HepG2 (cell line): Measurements from ENCODE around the gene GINS2. TPM values are rescaled to one million over a fixed set of nuclear protein-coding genes. Genes with fewer than 3 reads are reported as not detected.

Source experiments
- ATAC-seq: fragments of 200-7000 bp; cut with Tn5 transposase; 3 replicates; pipeline ENCODE4 v1.9.1; 2020; ENCODE audit warnings: mild to moderate bottlenecking, moderate library complexity
- BruUV-seq: library from RNA; stranded (reverse); fragments of 400-500 nt; replicated peaks from 2 replicates; lab custom pipeline; 2021; lab: Mats Ljungman, UMichigan
- CTCF ChIA-PET: fragments of 300-600 bp; formaldehyde crosslinking; extraction: SDS; loops from one replicate; lab custom pipeline; 2021; ENCODE audit warnings: low total read pairs, inconsistent platforms, low intra/inter-chr PET ratio; lab: Yijun Ruan, JAX
- POLR2A ChIA-PET: fragments of 350-600 bp; sonication (Branson Sonifier 250); formaldehyde crosslinking; loops from one replicate; lab custom pipeline; 2020; ENCODE audit warnings: antibody characterized with exemption, inconsistent platforms; lab: Yijun Ruan, JAX
- DNase-seq: peaks from one replicate; pipeline ENCODE4 v3.0.0-alpha.2; 2015; ENCODE audit warnings: low spot score
- FAIRE-seq: peaks from 3 replicates; lab custom pipeline; 2011; peaks lifted over from hg19 to GRCh38; lab: Jason Lieb, UNC
- H2AFZ ChIP-seq: one replicate; pipeline ENCODE4 v1.6.1; 2011; ENCODE audit warnings: low read length, inconsistent platforms
- H3K27ac ChIP-seq: fragments of 300-600 bp; 3 replicates; pipeline ENCODE4 v1.8.0; 2011; ENCODE audit warnings: mixed run types, mild to moderate bottlenecking, mixed read lengths, low read length, inconsistent platforms; ENCODE audit not compliant: insufficient read depth; ENCODE audit errors: extremely low read length
- H3K27me3 ChIP-seq, 2 experiments: fragments of 200-600 bp in 1 of 2; 2 replicates in 1 of 2; 3 replicates in 1 of 2; pipeline versions ENCODE4 v1.6.0 to v1.8.0; 2011; ENCODE audit warnings: low read length in 2 of 2, mild to moderate bottlenecking in 2 of 2, moderate library complexity in 2 of 2, inconsistent platforms in 1 of 2; ENCODE audit not compliant: insufficient read depth in 2 of 2, control insufficient read depth in 1 of 2
- H3K36me3 ChIP-seq, 2 experiments: fragments of 200-600 bp in 1 of 2; replicated peaks in 1 of 2; 2 replicates in 1 of 2; 3 replicates in 1 of 2; pipeline versions ENCODE4 v1.5.1 to v1.8.0; 2011; ENCODE audit warnings: low read length in 2 of 2, inconsistent platforms in 1 of 2; ENCODE audit not compliant: insufficient read depth in 2 of 2, control insufficient read depth in 1 of 2
- H3K4me1 ChIP-seq: 2 replicates; pipeline ENCODE4 v1.5.1; 2012; ENCODE audit warnings: low read length, inconsistent platforms; ENCODE audit not compliant: insufficient read depth
- H3K4me2 ChIP-seq: 2 replicates; pipeline ENCODE4 v1.6.0; 2011; ENCODE audit warnings: low read depth, low read length, inconsistent platforms
- H3K4me3 ChIP-seq, 3 experiments: fragments of 200-600 bp in 1 of 3; sonication (generic), shearing (Covaris generic) in 1 of 3; replicated peaks in 1 of 3; 2 replicates each; pipeline ENCODE4 v1.5.1; 2011 to 2016; ENCODE audit warnings: low read length in 3 of 3, inconsistent platforms in 2 of 3, low read depth in 2 of 3, mild to moderate bottlenecking in 2 of 3, control low read depth in 1 of 3, mixed read lengths in 1 of 3; ENCODE audit not compliant: insufficient read depth in 1 of 3
- H3K79me2 ChIP-seq: one replicate; pipeline ENCODE4 v1.6.1; 2011; ENCODE audit warnings: low read length, inconsistent platforms; ENCODE audit not compliant: insufficient read depth
- H3K9ac ChIP-seq: 2 replicates; pipeline ENCODE4 v1.6.0; 2011; ENCODE audit warnings: mild to moderate bottlenecking, low read depth, low read length, inconsistent platforms; ENCODE audit not compliant: insufficient read depth
- H3K9me3 ChIP-seq: 2 replicates; pipeline ENCODE4 v1.5.1; 2012; ENCODE audit warnings: mild to moderate bottlenecking, low read length
- H4K20me1 ChIP-seq: 2 replicates; pipeline ENCODE4 v1.6.0; 2011; ENCODE audit warnings: inconsistent platforms, mild to moderate bottlenecking, low read length, moderate library complexity; ENCODE audit not compliant: insufficient read depth
- CC2D1A ChIP-seq: sonication (generic); formaldehyde crosslinking; IDR thresholded peaks from 2 replicates; pipeline ENCODE4 v1.8.1; 2023; ENCODE audit warnings: mild to moderate bottlenecking, missing genetic modification reagents
- ELF3 ChIP-seq: IDR thresholded peaks from 2 replicates; pipeline ENCODE4 v1.6.1; 2016; ENCODE audit warnings: missing genetic modification reagents, missing compliant biosample characterization
- KDM1A ChIP-seq: IDR thresholded peaks from 2 replicates; pipeline ENCODE4 v1.6.1; 2016; ENCODE audit warnings: missing compliant biosample characterization
- MAFF ChIP-seq: IDR thresholded peaks from 2 replicates; pipeline ENCODE4 v1.6.1; 2011; ENCODE audit warnings: low read depth, low read length, improper control_type of control experiment
- MTF1 ChIP-seq: sonication (generic); formaldehyde crosslinking; IDR thresholded peaks from 2 replicates; pipeline ENCODE4 v1.5.0; 2020; ENCODE audit warnings: missing genetic modification reagents
- NCOR1 ChIP-seq: fragments of 200-600 bp; sonication (generic); IDR thresholded peaks from 2 replicates; pipeline ENCODE4 v1.7.0; 2017; ENCODE audit warnings: antibody characterized with exemption, low read length, borderline replicate concordance
- PITX1 ChIP-seq: sonication (generic); formaldehyde crosslinking; IDR thresholded peaks from 2 replicates; pipeline ENCODE4 v1.5.1; 2020; ENCODE audit warnings: mild to moderate bottlenecking, missing genetic modification reagents
- TBX2 ChIP-seq: sonication (generic); formaldehyde crosslinking; IDR thresholded peaks from 2 replicates; pipeline ENCODE4 v1.5.0; 2020; ENCODE audit warnings: missing genetic modification reagents, mild to moderate bottlenecking, borderline replicate concordance
- ZNF160 ChIP-seq: sonication (generic); formaldehyde crosslinking; IDR thresholded peaks from 2 replicates; pipeline ENCODE4 v1.8.0; 2022; ENCODE audit warnings: mild to moderate bottlenecking, inconsistent platforms, missing genetic modification reagents
- ZNF274 ChIP-seq: sonication (generic); formaldehyde crosslinking; IDR thresholded peaks from 2 replicates; pipeline ENCODE4 v1.5.1; 2020; ENCODE audit warnings: mild to moderate bottlenecking, missing genetic modification reagents
- ZNF460 ChIP-seq: sonication (generic); formaldehyde crosslinking; IDR thresholded peaks from 2 replicates; pipeline ENCODE4 v1.5.1; 2020; ENCODE audit warnings: missing genetic modification reagents, mild to moderate bottlenecking, borderline replicate concordance
- ZNF83 ChIP-seq: sonication (generic); formaldehyde crosslinking; IDR thresholded peaks from 2 replicates; pipeline ENCODE4 v1.4.0; 2020; ENCODE audit warnings: missing genetic modification reagents, mild to moderate bottlenecking, borderline replicate concordance
- ZNF850 ChIP-seq: sonication (generic); formaldehyde crosslinking; conservative IDR thresholded peaks from 2 replicates; pipeline ENCODE4 v1.9.0; 2021; ENCODE audit warnings: mild to moderate bottlenecking, missing genetic modification reagents
- WGBS: methylation state at CpG from one replicate; pipeline ENCODE4 v1.1.6; 2017; ENCODE audit warnings: low lambda C conversion rate; 5-methylcytosine and 5-hydroxymethylcytosine counted together
- in situ Hi-C: cut with HindIII; loops from 2 replicates; pipeline ENCODE4 v1.10.0; 2017; ENCODE audit warnings: low pct_unique_long_range_greater_than_20kb; ENCODE audit not compliant: extremely low pct_ligation_motif_present
- intact Hi-C: fragments of 100-400 bp; cut with micrococcal nuclease; formaldehyde crosslinking; loops from one replicate; pipeline ENCODE4 v1.10.0; 2022; ENCODE audit not compliant: unreplicated experiment
- polyA plus RNA-seq, 8 experiments: library from polyadenylated mRNA; depleted of rRNA in 3 of 8; stranded (reverse) in 7 of 8; unstranded in 1 of 8; fragments of >200 nt; fragmentation: Illumina TruSeq in 4 of 8; extraction: Trizol in 4 of 8; gene quantifications; 2 replicates each; pipeline versions ENCODE4 v1.2.1 to v1.2.3, GENCODE V29; 2011 to 2016; ENCODE audit warnings: low read depth in 4 of 8, missing spikeins in 1 of 8, mixed read lengths in 1 of 8; ENCODE audit not compliant: insufficient read depth in 1 of 8
- total RNA-seq, 5 experiments: library from RNA; depleted of rRNA; stranded (reverse); fragments of >200 nt; fragmentation: Illumina TruSeq; extraction: Trizol; gene quantifications; 2 replicates each; pipeline ENCODE4 v1.2.3, GENCODE V29; 2016; ENCODE audit warnings: low read depth in 1 of 5
- TF ChIP-seq, protein P1 (sequence below): sonication (generic); formaldehyde crosslinking; IDR thresholded peaks from 2 replicates; pipeline ENCODE4 v1.5.0; 2020; ENCODE audit warnings: mild to moderate bottlenecking, low read depth, missing genetic modification reagents, borderline replicate concordance
- TF ChIP-seq, protein P2 (sequence below): sonication (generic); formaldehyde crosslinking; IDR thresholded peaks from 2 replicates; pipeline ENCODE4 v1.9.0; 2021; ENCODE audit warnings: mild to moderate bottlenecking, missing genetic modification reagents
- TF ChIP-seq, protein P3 (sequence below): sonication (generic); formaldehyde crosslinking; IDR thresholded peaks from 2 replicates; pipeline ENCODE4 v1.8.1; 2023; ENCODE audit warnings: missing genetic modification reagents, inconsistent platforms, borderline replicate concordance

GINS2 gene
- total and polyA plus RNA-seq, 2 of the 13 experiments (the other 11 are each of a cell fraction or from before 2014, with no cell fraction given): 10.6 to 48.3 TPM

DNA sequence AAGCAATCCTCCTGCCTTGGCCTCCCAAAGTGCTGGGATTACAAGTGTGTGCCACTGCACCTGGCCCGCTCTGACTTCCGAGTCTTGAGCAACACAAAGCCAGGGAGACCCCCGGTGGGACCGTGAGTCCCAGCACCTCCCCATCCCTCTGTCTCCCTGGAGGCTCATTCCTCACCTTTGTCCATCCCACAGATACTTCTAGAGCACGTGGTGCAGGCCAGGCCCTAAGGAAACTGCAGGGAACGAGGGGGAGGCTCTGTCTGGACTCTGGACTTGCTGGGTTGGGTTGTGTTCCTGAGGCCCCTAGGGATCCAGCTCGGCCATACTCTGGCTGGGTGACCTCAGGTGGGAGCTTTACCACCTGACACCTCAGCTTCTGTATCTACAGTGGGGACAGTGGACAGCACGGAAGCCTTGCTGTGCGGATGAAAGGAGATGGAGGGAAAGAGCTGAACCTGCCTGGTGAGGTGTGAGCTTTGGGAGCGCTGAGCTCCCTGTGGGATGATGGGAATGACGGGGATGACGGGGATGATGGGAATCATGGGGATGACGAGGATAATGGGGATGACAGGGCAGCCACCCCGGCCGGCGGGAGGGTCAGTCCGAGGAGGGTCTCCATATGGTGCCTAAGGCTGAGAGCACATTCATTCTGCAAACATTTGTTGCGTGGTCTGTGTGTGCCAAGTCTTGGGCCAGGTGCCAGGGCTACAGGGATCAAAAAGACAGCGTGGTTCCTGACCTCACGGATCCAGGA, 35.5 kb upstream of the GINS2 start:
- 47% methylated on average over 17 of the region's 20 CpGs for WGBS
- intact Hi-C loops: no loop called here
- ChIA-PET POLR2A (no interaction called here), CTCF (no interaction called here)
- Histone ChIP-seq H3K9me3 (no peaks in the 10 kb centered on the region), H4K20me1 (no peaks in the 10 kb centered on the region), H3K27ac (no peak overlapping the region), H3K4me1 (peaks cover 18% of the 10 kb centered on the region), H3K9ac (no peak overlapping the region), H2AFZ (no peak overlapping the region), H3K36me3 (no peaks in the 10 kb centered on the region), H3K79me2 (no peaks in the 10 kb centered on the region), H3K4me3 (no peak overlapping the region), H3K4me2 (peak overlapping the region; percentile 4; the same call in 1 of the 2 replicates), H3K27me3 (peaks cover 0 to 9% of the 10 kb centered on the region in 2 experiments; a peak in 3 of 5 replicates)
- in situ Hi-C loops: no loop called here
- no TSS peak for BruUV-seq
- DNase-seq (no peak), FAIRE-seq (no peak), ATAC-seq (peak; percentile 56)
- TF ChIP-seq, protein P1, sequence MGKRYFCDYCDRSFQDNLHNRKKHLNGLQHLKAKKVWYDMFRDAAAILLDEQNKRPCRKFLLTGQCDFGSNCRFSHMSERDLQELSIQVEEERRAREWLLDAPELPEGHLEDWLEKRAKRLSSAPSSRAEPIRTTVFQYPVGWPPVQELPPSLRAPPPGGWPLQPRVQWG (CRISPR knock-in tag): no peak
- TF ChIP-seq CC2D1A (CRISPR knock-in tag) (no peak), TBX2 (CRISPR knock-in tag) (no peak), ZNF460 (CRISPR knock-in tag) (no peak), PITX1 (CRISPR knock-in tag) (no peak; the same call in 1 of the 2 replicates), NCOR1 (no peak), KDM1A (CRISPR knock-in tag) (no peak), ZNF160 (CRISPR knock-in tag) (no peak), MTF1 (CRISPR knock-in tag) (no peak), ZNF83 (CRISPR knock-in tag) (no peak), ZNF850 (CRISPR knock-in tag) (no peak), ZNF274 (0 out of 2 replicates have a peak, but pooled peaks have one; percentile 51), ELF3 (CRISPR knock-in tag) (no peak), MAFF (no peak)
- TF ChIP-seq, protein P2, sequence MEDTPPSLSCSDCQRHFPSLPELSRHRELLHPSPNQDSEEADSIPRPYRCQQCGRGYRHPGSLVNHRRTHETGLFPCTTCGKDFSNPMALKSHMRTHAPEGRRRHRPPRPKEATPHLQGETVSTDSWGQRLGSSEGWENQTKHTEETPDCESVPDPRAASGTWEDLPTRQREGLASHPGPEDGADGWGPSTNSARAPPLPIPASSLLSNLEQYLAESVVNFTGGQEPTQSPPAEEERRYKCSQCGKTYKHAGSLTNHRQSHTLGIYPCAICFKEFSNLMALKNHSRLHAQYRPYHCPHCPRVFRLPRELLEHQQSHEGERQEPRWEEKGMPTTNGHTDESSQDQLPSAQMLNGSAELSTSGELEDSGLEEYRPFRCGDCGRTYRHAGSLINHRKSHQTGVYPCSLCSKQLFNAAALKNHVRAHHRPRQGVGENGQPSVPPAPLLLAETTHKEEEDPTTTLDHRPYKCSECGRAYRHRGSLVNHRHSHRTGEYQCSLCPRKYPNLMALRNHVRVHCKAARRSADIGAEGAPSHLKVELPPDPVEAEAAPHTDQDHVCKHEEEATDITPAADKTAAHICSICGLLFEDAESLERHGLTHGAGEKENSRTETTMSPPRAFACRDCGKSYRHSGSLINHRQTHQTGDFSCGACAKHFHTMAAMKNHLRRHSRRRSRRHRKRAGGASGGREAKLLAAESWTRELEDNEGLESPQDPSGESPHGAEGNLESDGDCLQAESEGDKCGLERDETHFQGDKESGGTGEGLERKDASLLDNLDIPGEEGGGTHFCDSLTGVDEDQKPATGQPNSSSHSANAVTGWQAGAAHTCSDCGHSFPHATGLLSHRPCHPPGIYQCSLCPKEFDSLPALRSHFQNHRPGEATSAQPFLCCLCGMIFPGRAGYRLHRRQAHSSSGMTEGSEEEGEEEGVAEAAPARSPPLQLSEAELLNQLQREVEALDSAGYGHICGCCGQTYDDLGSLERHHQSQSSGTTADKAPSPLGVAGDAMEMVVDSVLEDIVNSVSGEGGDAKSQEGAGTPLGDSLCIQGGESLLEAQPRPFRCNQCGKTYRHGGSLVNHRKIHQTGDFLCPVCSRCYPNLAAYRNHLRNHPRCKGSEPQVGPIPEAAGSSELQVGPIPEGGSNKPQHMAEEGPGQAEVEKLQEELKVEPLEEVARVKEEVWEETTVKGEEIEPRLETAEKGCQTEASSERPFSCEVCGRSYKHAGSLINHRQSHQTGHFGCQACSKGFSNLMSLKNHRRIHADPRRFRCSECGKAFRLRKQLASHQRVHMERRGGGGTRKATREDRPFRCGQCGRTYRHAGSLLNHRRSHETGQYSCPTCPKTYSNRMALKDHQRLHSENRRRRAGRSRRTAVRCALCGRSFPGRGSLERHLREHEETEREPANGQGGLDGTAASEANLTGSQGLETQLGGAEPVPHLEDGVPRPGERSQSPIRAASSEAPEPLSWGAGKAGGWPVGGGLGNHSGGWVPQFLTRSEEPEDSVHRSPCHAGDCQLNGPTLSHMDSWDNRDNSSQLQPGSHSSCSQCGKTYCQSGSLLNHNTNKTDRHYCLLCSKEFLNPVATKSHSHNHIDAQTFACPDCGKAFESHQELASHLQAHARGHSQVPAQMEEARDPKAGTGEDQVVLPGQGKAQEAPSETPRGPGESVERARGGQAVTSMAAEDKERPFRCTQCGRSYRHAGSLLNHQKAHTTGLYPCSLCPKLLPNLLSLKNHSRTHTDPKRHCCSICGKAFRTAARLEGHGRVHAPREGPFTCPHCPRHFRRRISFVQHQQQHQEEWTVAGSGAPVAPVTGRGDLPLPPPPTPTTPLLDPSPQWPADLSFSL: no peak
- TF ChIP-seq, protein P3, sequence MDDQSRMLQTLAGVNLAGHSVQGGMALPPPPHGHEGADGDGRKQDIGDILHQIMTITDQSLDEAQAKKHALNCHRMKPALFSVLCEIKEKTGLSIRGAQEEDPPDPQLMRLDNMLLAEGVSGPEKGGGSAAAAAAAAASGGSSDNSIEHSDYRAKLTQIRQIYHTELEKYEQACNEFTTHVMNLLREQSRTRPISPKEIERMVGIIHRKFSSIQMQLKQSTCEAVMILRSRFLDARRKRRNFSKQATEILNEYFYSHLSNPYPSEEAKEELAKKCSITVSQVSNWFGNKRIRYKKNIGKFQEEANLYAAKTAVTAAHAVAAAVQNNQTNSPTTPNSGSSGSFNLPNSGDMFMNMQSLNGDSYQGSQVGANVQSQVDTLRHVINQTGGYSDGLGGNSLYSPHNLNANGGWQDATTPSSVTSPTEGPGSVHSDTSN (CRISPR knock-in tag): no peak
